Osteocyte (in vitro differentiated cells): Measurements from ENCODE around the gene RAD51B. TPM values are rescaled to one million over a fixed set of nuclear protein-coding genes. Genes with fewer than 3 reads are reported as not detected.
"Not testable (repeated sequence)": the region's sequence is repeated elsewhere in the genome, so short reads cannot be mapped to it uniquely, and the experiment has no call there.

Source experiments
- DNase-seq: peaks from one replicate; pipeline ENCODE4 v3.0.0; 2021; ENCODE audit warnings: mixed read lengths; ENCODE audit not compliant: unreplicated experiment; ENCODE audit errors: extremely low spot score
- H3K27ac Mint-ChIP-seq: one replicate; pipeline ENCODE4 v1.8.0; 2021; ENCODE audit warnings: mild to moderate bottlenecking, mixed read lengths; ENCODE audit not compliant: unreplicated experiment
- H3K27me3 Mint-ChIP-seq: one replicate; pipeline ENCODE4 v1.8.0; 2021; ENCODE audit warnings: mixed read lengths; ENCODE audit not compliant: unreplicated experiment
- H3K36me3 Mint-ChIP-seq: one replicate; pipeline ENCODE4 v1.8.0; 2021; ENCODE audit warnings: mixed read lengths; ENCODE audit not compliant: unreplicated experiment
- H3K4me1 Mint-ChIP-seq: one replicate; pipeline ENCODE4 v1.8.0; 2021; ENCODE audit warnings: mixed read lengths; ENCODE audit not compliant: unreplicated experiment
- H3K4me3 Mint-ChIP-seq: one replicate; pipeline ENCODE4 v1.8.0; 2021; ENCODE audit warnings: mild to moderate bottlenecking, moderate library complexity, mixed read lengths; ENCODE audit not compliant: unreplicated experiment
- H3K9me3 Mint-ChIP-seq: one replicate; pipeline ENCODE4 v1.8.0; 2021; ENCODE audit warnings: mixed read lengths; ENCODE audit not compliant: unreplicated experiment
- total RNA-seq: library from RNA; stranded (reverse); gene quantifications from 2 replicates; pipeline ENCODE4 v1.2.1, GENCODE V29; 2021
- TF ChIP-seq, protein P1 (sequence below): fragments of 200-600 bp; sonication (generic); IDR thresholded peaks from 2 replicates; pipeline ENCODE4 v1.5.0; 2021; ENCODE audit warnings: antibody characterized with exemption, mild to moderate bottlenecking, moderate library complexity

The RAD51B gene
- total RNA-seq, 1 donor from 2014 or later, result 12.7 TPM

GRCh38 chr14:68762953-68763764, 943.6 kb downstream of the RAD51B start:
- Mint-ChIP-seq H3K27ac (no peak overlapping the region), H3K27me3 (no peaks in the 10 kb centered on the region), H3K9me3 (no peaks in the 10 kb centered on the region), H3K4me1 (peaks cover 7% of the 10 kb centered on the region), H3K36me3 (no peaks in the 10 kb centered on the region), H3K4me3 (no peak overlapping the region)
- TF ChIP-seq, protein P1, sequence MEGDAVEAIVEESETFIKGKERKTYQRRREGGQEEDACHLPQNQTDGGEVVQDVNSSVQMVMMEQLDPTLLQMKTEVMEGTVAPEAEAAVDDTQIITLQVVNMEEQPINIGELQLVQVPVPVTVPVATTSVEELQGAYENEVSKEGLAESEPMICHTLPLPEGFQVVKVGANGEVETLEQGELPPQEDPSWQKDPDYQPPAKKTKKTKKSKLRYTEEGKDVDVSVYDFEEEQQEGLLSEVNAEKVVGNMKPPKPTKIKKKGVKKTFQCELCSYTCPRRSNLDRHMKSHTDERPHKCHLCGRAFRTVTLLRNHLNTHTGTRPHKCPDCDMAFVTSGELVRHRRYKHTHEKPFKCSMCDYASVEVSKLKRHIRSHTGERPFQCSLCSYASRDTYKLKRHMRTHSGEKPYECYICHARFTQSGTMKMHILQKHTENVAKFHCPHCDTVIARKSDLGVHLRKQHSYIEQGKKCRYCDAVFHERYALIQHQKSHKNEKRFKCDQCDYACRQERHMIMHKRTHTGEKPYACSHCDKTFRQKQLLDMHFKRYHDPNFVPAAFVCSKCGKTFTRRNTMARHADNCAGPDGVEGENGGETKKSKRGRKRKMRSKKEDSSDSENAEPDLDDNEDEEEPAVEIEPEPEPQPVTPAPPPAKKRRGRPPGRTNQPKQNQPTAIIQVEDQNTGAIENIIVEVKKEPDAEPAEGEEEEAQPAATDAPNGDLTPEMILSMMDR, result no peak
- no peak for DNase-seq

DNA sequence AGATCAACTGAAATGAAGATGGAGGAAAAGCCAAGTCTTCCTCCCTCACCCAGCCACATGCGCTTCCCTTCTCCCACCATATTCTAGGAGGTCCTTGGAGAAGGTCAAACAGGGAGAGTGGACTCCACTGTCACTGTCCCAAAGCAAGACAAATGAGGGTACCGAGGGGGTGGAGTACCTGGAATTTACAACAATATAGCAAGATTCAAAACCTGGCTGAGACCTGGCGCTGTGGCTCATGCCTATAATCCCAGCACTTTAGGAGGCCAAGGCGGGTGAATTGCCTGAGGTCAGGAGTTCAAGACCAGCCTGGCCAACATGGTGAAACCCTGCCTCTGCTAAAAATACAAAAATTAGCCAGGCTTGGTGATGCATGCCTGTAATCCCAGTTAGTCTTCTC, 944.3 kb downstream of the RAD51B start:
- H3K27ac Mint-ChIP-seq, H3K4me3 Mint-ChIP-seq, H3K27me3 Mint-ChIP-seq: not testable (repeated sequence)

GRCh38 chr14:68766299-68767247, 947.0 kb downstream of the RAD51B start:
- H3K27me3 Mint-ChIP-seq, result no peaks in the 10 kb centered on the region
- H3K9me3 Mint-ChIP-seq, result no peaks in the 10 kb centered on the region
- H3K36me3 Mint-ChIP-seq, result no peaks in the 10 kb centered on the region
- TF ChIP-seq, protein P1, result no peak
- peaks cover 7% of the 10 kb centered on the region for H3K4me1 Mint-ChIP-seq
- H3K27ac Mint-ChIP-seq, result no peak overlapping the region
- H3K4me3 Mint-ChIP-seq, result no peak overlapping the region
- DNase-seq, result no peak

More for the DNA sequence above, 944.3 kb downstream of the RAD51B start:
- not testable (repeated sequence) for H3K9me3 Mint-ChIP-seq, DNase-seq, H3K36me3 Mint-ChIP-seq, H3K4me1 Mint-ChIP-seq

DNA sequence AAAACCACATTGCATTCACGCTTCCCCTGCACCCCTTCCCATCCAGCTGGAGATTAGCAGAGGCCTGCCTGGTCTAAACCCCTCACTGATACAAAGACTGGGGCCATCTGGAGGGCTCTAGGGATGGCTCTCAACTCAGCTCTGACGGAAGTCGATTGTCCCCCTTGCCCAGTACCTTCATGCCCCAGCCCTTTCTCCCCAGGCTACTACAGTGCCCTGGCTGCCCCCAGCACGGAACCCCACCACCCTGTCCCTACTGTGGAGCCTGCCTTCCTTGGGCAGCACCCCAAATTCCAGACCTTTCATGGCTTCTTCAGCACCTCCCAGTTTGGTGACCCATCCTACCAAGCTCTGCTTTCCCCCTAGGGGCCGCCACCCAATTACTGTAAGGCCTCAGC, 947.7 kb downstream of the RAD51B start:
- no peak overlapping the region for H3K4me3 Mint-ChIP-seq
- H3K36me3 Mint-ChIP-seq, result no peaks in the 10 kb centered on the region
- no peaks in the 10 kb centered on the region for H3K9me3 Mint-ChIP-seq
- TF ChIP-seq, protein P1, result no peak
- no peak overlapping the region for H3K27ac Mint-ChIP-seq
- H3K4me1 Mint-ChIP-seq, result peaks cover 8% of the 10 kb centered on the region
- H3K27me3 Mint-ChIP-seq, result no peaks in the 10 kb centered on the region
- no peak for DNase-seq

DNA sequence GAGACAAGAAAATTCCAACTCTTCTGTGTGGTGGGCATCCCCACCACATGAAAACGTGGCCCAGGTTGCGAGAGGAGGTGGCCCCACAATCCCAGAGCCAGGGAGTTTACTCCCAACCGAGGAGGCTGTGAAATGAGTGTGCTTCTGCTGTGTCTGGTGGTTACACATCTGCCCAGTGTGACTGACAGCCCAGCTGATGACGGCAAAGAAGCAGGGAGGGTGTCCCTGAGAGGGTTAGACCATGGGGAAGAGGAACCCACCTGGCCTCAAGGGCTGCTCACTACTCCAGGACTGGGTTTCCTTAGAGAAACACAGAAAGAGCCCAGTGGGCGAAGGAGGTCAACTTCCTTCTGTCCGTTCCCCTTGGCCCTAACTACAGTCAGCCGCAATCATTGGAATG, 948.7 kb downstream of the RAD51B start:
- no peaks in the 10 kb centered on the region for H3K9me3 Mint-ChIP-seq
- H3K4me1 Mint-ChIP-seq, result peaks cover 7% of the 10 kb centered on the region
- H3K4me3 Mint-ChIP-seq, result no peak overlapping the region
- DNase-seq, result no peak
- no peak overlapping the region for H3K27ac Mint-ChIP-seq
- no peaks in the 10 kb centered on the region for H3K36me3 Mint-ChIP-seq
- H3K27me3 Mint-ChIP-seq, result no peaks in the 10 kb centered on the region
- TF ChIP-seq, protein P1, result no peak
